H9 (cell line): Measurements from ENCODE around the gene IER5. TPM values are rescaled to one million over a fixed set of nuclear protein-coding genes. Genes with fewer than 3 reads are reported as not detected.

Source experiments
- DNase-seq: peaks from one replicate; pipeline ENCODE4 v3.0.0-alpha.2; 2017
- H2AFZ ChIP-seq: one replicate; pipeline ENCODE4 v1.6.1; 2013; ENCODE audit warnings: mild to moderate bottlenecking, low read length, control low read depth, moderate library complexity
- H2AK5ac ChIP-seq: 2 replicates; pipeline ENCODE4 v1.6.1; 2013; ENCODE audit warnings: low read length, control low read depth, mixed read lengths; ENCODE audit not compliant: insufficient read length
- H2BK120ac ChIP-seq: one replicate; pipeline ENCODE4 v1.6.1; 2013; ENCODE audit warnings: low read depth, mild to moderate bottlenecking, low read length, control low read depth, inconsistent platforms; ENCODE audit not compliant: poor library complexity, severe bottlenecking
- H2BK12ac ChIP-seq: 2 replicates; pipeline ENCODE4 v1.6.1; 2013; ENCODE audit warnings: low read length, control low read depth, mixed read lengths, low read depth; ENCODE audit not compliant: insufficient read length
- H2BK15ac ChIP-seq: 2 replicates; pipeline ENCODE4 v1.6.1; 2013; ENCODE audit warnings: low read depth, low read length, control low read depth
- H2BK20ac ChIP-seq: one replicate; pipeline ENCODE4 v1.6.1; 2013; ENCODE audit warnings: low read depth, mild to moderate bottlenecking, low read length, control low read depth, inconsistent platforms; ENCODE audit not compliant: poor library complexity, severe bottlenecking
- H2BK5ac ChIP-seq: 2 replicates; pipeline ENCODE4 v1.6.1; 2013; ENCODE audit warnings: low read length, control low read depth, mixed read lengths; ENCODE audit not compliant: insufficient read length
- H3K14ac ChIP-seq: 2 replicates; pipeline ENCODE4 v1.6.1; 2013; ENCODE audit warnings: low read length, control low read depth; ENCODE audit not compliant: insufficient read depth
- H3K18ac ChIP-seq: 2 replicates; pipeline ENCODE4 v1.6.1; 2013; ENCODE audit warnings: low read depth, mild to moderate bottlenecking, mixed read lengths, low read length, control low read depth; ENCODE audit not compliant: insufficient read length
- H3K23ac ChIP-seq: 2 replicates; pipeline ENCODE4 v1.6.1; 2013; ENCODE audit warnings: low read length, control low read depth, mixed read lengths, low read depth; ENCODE audit not compliant: insufficient read length
- H3K23me2 ChIP-seq: 2 replicates; pipeline ENCODE4 v1.6.1; 2013; ENCODE audit warnings: low read depth, mild to moderate bottlenecking, mixed read lengths, low read length, control low read depth; ENCODE audit not compliant: insufficient read length, poor library complexity, severe bottlenecking
- H3K27ac ChIP-seq: 2 replicates; pipeline ENCODE4 v1.5.1; 2013; ENCODE audit warnings: low read length, control low read depth, mixed read lengths, low read depth; ENCODE audit not compliant: insufficient read length
- H3K27me3 ChIP-seq: 2 replicates; pipeline ENCODE4 v1.6.1; 2013; ENCODE audit warnings: low read length, control low read depth, inconsistent platforms; ENCODE audit not compliant: insufficient read depth
- H3K4ac ChIP-seq: 2 replicates; pipeline ENCODE4 v1.6.1; 2013; ENCODE audit warnings: low read depth, mild to moderate bottlenecking, control low read depth, inconsistent platforms, low read length, moderate library complexity
- H3K4me1 ChIP-seq: 2 replicates; pipeline ENCODE4 v1.6.1; 2013; ENCODE audit warnings: low read length, control low read depth, inconsistent platforms; ENCODE audit not compliant: insufficient read depth
- H3K4me2 ChIP-seq: 2 replicates; pipeline ENCODE4 v1.6.1; 2013; ENCODE audit warnings: low read length, control low read depth, mixed read lengths; ENCODE audit not compliant: insufficient read length, insufficient read depth
- H3K56ac ChIP-seq: 2 replicates; pipeline ENCODE4 v1.6.1; 2013; ENCODE audit warnings: low read depth, mild to moderate bottlenecking, mixed read lengths, low read length, control low read depth; ENCODE audit not compliant: insufficient read length
- H3K79me1 ChIP-seq: 2 replicates; pipeline ENCODE4 v1.6.1; 2013; ENCODE audit warnings: low read depth, mild to moderate bottlenecking, moderate library complexity, low read length, control low read depth, inconsistent platforms; ENCODE audit not compliant: insufficient read depth, poor library complexity, severe bottlenecking
- H3K79me2 ChIP-seq: 2 replicates; pipeline ENCODE4 v1.6.1; 2013; ENCODE audit warnings: low read length, control low read depth, inconsistent platforms; ENCODE audit not compliant: insufficient read depth
- H3K9ac ChIP-seq: 2 replicates; pipeline ENCODE4 v1.6.1; 2013; ENCODE audit warnings: low read length, control low read depth, mixed read lengths; ENCODE audit not compliant: insufficient read length; ENCODE audit errors: extremely low read depth
- H3K9me3 ChIP-seq: one replicate; pipeline ENCODE4 v1.6.1; 2013; ENCODE audit warnings: low read depth, low read length, inconsistent platforms; ENCODE audit not compliant: control insufficient read depth
- H3T11ph ChIP-seq: one replicate; pipeline ENCODE4 v1.6.1; 2013; ENCODE audit warnings: mild to moderate bottlenecking, low read length, control low read depth, inconsistent platforms
- H4K20me1 ChIP-seq: one replicate; pipeline ENCODE4 v1.6.1; 2013; ENCODE audit not compliant: control insufficient read depth, insufficient read length, insufficient read depth
- H4K5ac ChIP-seq: 2 replicates; pipeline ENCODE4 v1.6.1; 2013; ENCODE audit warnings: low read depth, mild to moderate bottlenecking, mixed read lengths, low read length, control low read depth; ENCODE audit not compliant: insufficient read length
- H4K8ac ChIP-seq: replicated peaks from 2 replicates; pipeline ENCODE4 v1.6.1; 2013; ENCODE audit warnings: low read length, control low read depth, mixed read lengths, low read depth; ENCODE audit not compliant: insufficient read length
- H4K91ac ChIP-seq: 2 replicates; pipeline ENCODE4 v1.6.1; 2013; ENCODE audit warnings: low read depth, mild to moderate bottlenecking, moderate library complexity, mixed read lengths, low read length, control low read depth; ENCODE audit not compliant: insufficient read length
- H3K27ac Mint-ChIP-seq, 3 experiments: 2 replicates in 2 of 3; 3 replicates in 1 of 3; pipeline ENCODE4 v1.8.0; 2020 to 2021; ENCODE audit warnings: mixed read lengths in 3 of 3, mild to moderate bottlenecking in 1 of 3, moderate library complexity in 1 of 3
- H3K27me3 Mint-ChIP-seq: 2 replicates; pipeline ENCODE4 v1.8.0; 2021; ENCODE audit warnings: low read depth, mild to moderate bottlenecking, moderate library complexity, mixed read lengths
- H3K36me3 Mint-ChIP-seq, 3 experiments: 2 replicates in 2 of 3; 3 replicates in 1 of 3; pipeline ENCODE4 v1.8.0; 2020 to 2021; ENCODE audit warnings: low read depth in 3 of 3, mixed read lengths in 3 of 3; ENCODE audit not compliant: insufficient read depth in 1 of 3
- H3K4me1 Mint-ChIP-seq, 2 experiments: 2 replicates each; pipeline ENCODE4 v1.8.0; 2020; ENCODE audit warnings: mixed read lengths in 2 of 2
- H3K4me3 Mint-ChIP-seq, 2 experiments: 2 replicates in 1 of 2; 3 replicates in 1 of 2; pipeline ENCODE4 v1.8.0; 2020 to 2021; ENCODE audit warnings: mild to moderate bottlenecking in 2 of 2, mixed read lengths in 2 of 2, moderate library complexity in 1 of 2
- H3K9me3 Mint-ChIP-seq, 2 experiments: 2 replicates in 1 of 2; 3 replicates in 1 of 2; pipeline ENCODE4 v1.8.0; 2020; ENCODE audit warnings: mild to moderate bottlenecking in 2 of 2, mixed read lengths in 2 of 2, moderate library complexity in 1 of 2
- WGBS: extraction: QIAGEN DNeasy Blood & Tissue Kit; methylation state at CpG from one replicate; pipeline ENCODE4 v1.1.7; 2013; ENCODE audit warnings: missing lambda C conversion rate, low lambda C conversion rate, mixed read lengths; ENCODE audit not compliant: insufficient read length; ENCODE audit errors: extremely low coverage; 5-methylcytosine and 5-hydroxymethylcytosine counted together
- total RNA-seq: library from RNA; stranded (reverse); gene quantifications from 2 replicates; pipeline ENCODE4 v1.2.1, GENCODE V29; 2021
- TF ChIP-seq, protein P1 (sequence below): fragments of 200-600 bp; sonication (generic); conservative IDR thresholded peaks from 3 replicates; pipeline ENCODE4 v1.8.0; 2021; ENCODE audit warnings: antibody characterized with exemption, mild to moderate bottlenecking

IER5 gene
- total RNA-seq, 1 experiment from 2014 or later: 6.7 TPM

DNA sequence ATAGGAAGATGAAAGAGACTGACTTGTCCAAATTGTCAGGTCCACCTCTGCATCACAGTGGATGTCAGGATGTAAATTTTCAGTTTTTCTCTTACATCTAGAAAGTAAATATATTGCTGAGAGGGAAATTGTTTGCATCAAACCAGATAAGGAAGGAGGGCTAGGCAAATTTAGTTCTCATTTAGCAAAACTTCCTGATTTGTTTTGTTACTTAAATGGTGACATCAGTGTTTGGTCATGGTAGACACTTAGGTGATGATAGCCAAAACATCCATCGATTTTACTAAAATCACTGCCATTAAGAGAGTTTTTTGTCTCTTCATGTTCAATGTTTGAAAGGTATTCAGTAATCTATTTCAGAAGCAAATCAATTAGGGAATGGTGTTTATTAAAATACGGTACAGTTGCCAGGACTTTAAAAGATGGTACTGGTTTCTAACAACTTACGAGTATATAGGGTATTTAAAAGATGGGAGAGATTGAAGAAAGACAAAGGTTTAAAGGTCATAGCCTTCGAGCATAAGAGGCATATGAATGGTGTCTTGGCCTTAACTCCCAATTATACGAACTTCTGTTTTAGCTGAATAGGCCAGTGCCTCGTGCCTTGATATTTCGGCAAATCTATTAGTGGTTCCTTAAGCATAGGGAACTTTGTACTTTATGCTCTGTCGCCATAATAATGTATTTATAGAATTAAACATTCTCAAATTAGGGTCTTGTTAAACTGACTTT is 3.0 kb downstream of the IER5 start:
- Histone ChIP-seq H3K4me2 (no peak overlapping the region), H3K18ac (no peak overlapping the region), H3K23ac (no peak overlapping the region), H2BK20ac (no peak overlapping the region), H2BK5ac (no peak overlapping the region), H4K91ac (no peak overlapping the region), H2AK5ac (no peak overlapping the region), H3K27ac (no peak overlapping the region), H2BK120ac (no peak overlapping the region), H3K9ac (no peak overlapping the region), H3K9me3 (no peaks in the 10 kb centered on the region), H3K23me2 (peaks cover 14% of the 10 kb centered on the region), H3T11ph (no peak overlapping the region), H4K8ac (no peak overlapping the region), H3K56ac (no peak overlapping the region), H3K14ac (no peak overlapping the region), H3K4me1 (peaks cover 10% of the 10 kb centered on the region; the same call in 1 of the 2 replicates), H4K5ac (no peak overlapping the region), H2BK15ac (no peak overlapping the region), H3K27me3 (peaks cover 6% of the 10 kb centered on the region; the same call in 1 of the 2 replicates), H3K4ac (no peak overlapping the region), H3K79me1 (no peaks in the 10 kb centered on the region), H2BK12ac (no peak overlapping the region), H2AFZ (no peak overlapping the region), H3K79me2 (no peaks in the 10 kb centered on the region), H4K20me1 (peaks cover 2% of the 10 kb centered on the region)
- peaks cover 0 to 2% of the 10 kb centered on the region in 2 experiments; a peak in 2 of 5 replicates for H3K9me3 Mint-ChIP-seq
- peaks cover 44 to 50% of the 10 kb centered on the region in 2 experiments for H3K4me1 Mint-ChIP-seq
- no peak overlapping the region for H3K27ac Mint-ChIP-seq
- DNase-seq: no peak
- no CpG with 5 or more reads among the region's 8 CpGs for WGBS
- peaks cover 37% of the 10 kb centered on the region for H3K27me3 Mint-ChIP-seq
- H3K4me3 Mint-ChIP-seq: peak overlapping the region in 1 of 2 experiments; percentile 92; a peak in 3 of 5 replicates
- TF ChIP-seq, protein P1, sequence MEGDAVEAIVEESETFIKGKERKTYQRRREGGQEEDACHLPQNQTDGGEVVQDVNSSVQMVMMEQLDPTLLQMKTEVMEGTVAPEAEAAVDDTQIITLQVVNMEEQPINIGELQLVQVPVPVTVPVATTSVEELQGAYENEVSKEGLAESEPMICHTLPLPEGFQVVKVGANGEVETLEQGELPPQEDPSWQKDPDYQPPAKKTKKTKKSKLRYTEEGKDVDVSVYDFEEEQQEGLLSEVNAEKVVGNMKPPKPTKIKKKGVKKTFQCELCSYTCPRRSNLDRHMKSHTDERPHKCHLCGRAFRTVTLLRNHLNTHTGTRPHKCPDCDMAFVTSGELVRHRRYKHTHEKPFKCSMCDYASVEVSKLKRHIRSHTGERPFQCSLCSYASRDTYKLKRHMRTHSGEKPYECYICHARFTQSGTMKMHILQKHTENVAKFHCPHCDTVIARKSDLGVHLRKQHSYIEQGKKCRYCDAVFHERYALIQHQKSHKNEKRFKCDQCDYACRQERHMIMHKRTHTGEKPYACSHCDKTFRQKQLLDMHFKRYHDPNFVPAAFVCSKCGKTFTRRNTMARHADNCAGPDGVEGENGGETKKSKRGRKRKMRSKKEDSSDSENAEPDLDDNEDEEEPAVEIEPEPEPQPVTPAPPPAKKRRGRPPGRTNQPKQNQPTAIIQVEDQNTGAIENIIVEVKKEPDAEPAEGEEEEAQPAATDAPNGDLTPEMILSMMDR: no peak
- H3K36me3 Mint-ChIP-seq: peaks cover 6 to 12% (median 8%) of the 10 kb centered on the region in 3 experiments; a peak in 5 of 7 replicates
